Naive B cell (primary cell): ENCODE measurements around the gene OTUB1. TPM values are rescaled to one million over a fixed set of nuclear protein-coding genes. Genes with fewer than 3 reads are reported as not detected.
"Not testable (repeated sequence)": the region's sequence is repeated elsewhere in the genome, so short reads cannot be mapped to it uniquely, and the experiment has no call there.

Source experiments
- ATAC-seq, 2 donors: fragments of 150-1000 bp; cut with Tn5 transposase; 2 replicates each; pipeline ENCODE4 v1.10.0; 2021; ENCODE audit warnings: low read depth in 2 of 2, mild to moderate bottlenecking in 2 of 2, moderate library complexity in 2 of 2
- DNase-seq: peaks from one replicate; pipeline ENCODE4 v3.0.0; 2022
- H3K27ac Mint-ChIP-seq, 6 donors: one replicate each; pipeline ENCODE4 v1.8.0; 2020 to 2022; ENCODE audit warnings: mild to moderate bottlenecking in 6 of 6, mixed read lengths in 6 of 6, moderate library complexity in 5 of 6, inconsistent platforms in 2 of 6
- H3K27me3 Mint-ChIP-seq, 3 donors: one replicate each; pipeline ENCODE4 v1.8.0; 2021 to 2022; ENCODE audit warnings: mixed read lengths in 3 of 3, mild to moderate bottlenecking in 1 of 3
- H3K36me3 Mint-ChIP-seq, 2 donors: one replicate each; pipeline ENCODE4 v1.8.0; 2020 to 2022; ENCODE audit warnings: mixed read lengths in 2 of 2, inconsistent platforms in 1 of 2, mild to moderate bottlenecking in 1 of 2
- H3K4me1 Mint-ChIP-seq, 3 donors: one replicate each; pipeline ENCODE4 v1.8.0; 2020 to 2022; ENCODE audit warnings: mixed read lengths in 3 of 3, inconsistent platforms in 1 of 3, mild to moderate bottlenecking in 1 of 3, moderate library complexity in 1 of 3
- H3K4me3 Mint-ChIP-seq, 8 donors: one replicate each; pipeline ENCODE4 v1.8.0; 2020 to 2022; ENCODE audit warnings: mild to moderate bottlenecking in 8 of 8, mixed read lengths in 8 of 8, moderate library complexity in 8 of 8, inconsistent platforms in 2 of 8
- H3K9me3 Mint-ChIP-seq, 7 donors: one replicate each; pipeline ENCODE4 v1.8.0; 2020 to 2022; ENCODE audit warnings: mixed read lengths in 7 of 7, mild to moderate bottlenecking in 5 of 7, inconsistent platforms in 2 of 7, moderate library complexity in 1 of 7
- polyA plus RNA-seq, 6 donors: library from polyadenylated mRNA; unstranded; fragments of 300-500 nt; fragmentation: Illumina TruSeq; gene quantifications; one replicate each; pipeline ENCODE4 v1.2.3, GENCODE V29; 2021; ENCODE audit warnings: low read depth in 6 of 6

Gene OTUB1
- polyA plus RNA-seq, 6 donors from 2014 or later: 101 to 151 (median 113) TPM

- H3K36me3 Mint-ChIP-seq: peaks cover 9 to 10% of the 10 kb centered on the region in 2 donors
- H3K9me3 Mint-ChIP-seq: no peaks in the 10 kb centered on the region
- H3K27ac Mint-ChIP-seq: no peak overlapping the region
- no peaks in the 10 kb centered on the region for H3K27me3 Mint-ChIP-seq
- no peak overlapping the region for H3K4me3 Mint-ChIP-seq
- DNase-seq: no peak
- no peak for ATAC-seq
- peaks cover 0 to 4% (median 0%) of the 10 kb centered on the region in 3 donors for H3K4me1 Mint-ChIP-seq
Measured at GRCh38 chr11:63958008-63958407, 28.2 kb upstream of the OTUB1 start.

- DNase-seq (no peak), ATAC-seq (no peak)
- peaks cover 0 to 6% (median 0%) of the 10 kb centered on the region in 3 donors for H3K27me3 Mint-ChIP-seq
- H3K27ac Mint-ChIP-seq: no peak overlapping the region
- H3K36me3 Mint-ChIP-seq: no peaks in the 10 kb centered on the region
- peaks cover 0 to 4% (median 0%) of the 10 kb centered on the region in 3 donors for H3K4me1 Mint-ChIP-seq
- no peaks in the 10 kb centered on the region for H3K9me3 Mint-ChIP-seq
- no peak overlapping the region for H3K4me3 Mint-ChIP-seq
Measured at GRCh38 chr11:63961608-63962412, 24.4 kb upstream of the OTUB1 start.

GRCh38 chr11:63963895-63964294 is 22.3 kb upstream of the OTUB1 start:
- not testable (repeated sequence) for H3K36me3 Mint-ChIP-seq, H3K4me1 Mint-ChIP-seq, H3K9me3 Mint-ChIP-seq

GRCh38 chr11:63966444-63966843 is 19.8 kb upstream of the OTUB1 start:
- Mint-ChIP-seq H3K4me1 (peaks cover 0 to 4% (median 0%) of the 10 kb centered on the region in 3 donors), H3K4me3 (no peak overlapping the region), H3K27me3 (peaks cover 0 to 16% (median 8%) of the 10 kb centered on the region in 3 donors), H3K36me3 (no peaks in the 10 kb centered on the region), H3K9me3 (no peaks in the 10 kb centered on the region), H3K27ac (peak overlapping the region in 2 of 6 donors; percentile 41 to 61)
- ATAC-seq: no peak
- no peak for DNase-seq

More at GRCh38 chr11:63963895-63964294, 22.3 kb upstream of the OTUB1 start:
- ATAC-seq, DNase-seq, H3K27ac Mint-ChIP-seq, H3K4me3 Mint-ChIP-seq, H3K27me3 Mint-ChIP-seq: not testable (repeated sequence)

- Mint-ChIP-seq H3K36me3 (no peaks in the 10 kb centered on the region), H3K4me3 (no peak overlapping the region), H3K27me3 (peaks cover 0 to 16% (median 8%) of the 10 kb centered on the region in 3 donors), H3K9me3 (no peaks in the 10 kb centered on the region), H3K27ac (peak overlapping the region in 3 of 6 donors; percentile 15 to 69 (median 24)), H3K4me1 (peaks cover 7 to 13% (median 9%) of the 10 kb centered on the region in 3 donors)
- no peak for DNase-seq
- no peak for ATAC-seq
Measured at GRCh38 chr11:63969461-63969860, 16.8 kb upstream of the OTUB1 start.

GRCh38 chr11:63970902-63971301 is 15.3 kb upstream of the OTUB1 start:
- DNase-seq: no peak
- ATAC-seq: no peak
- H3K27ac Mint-ChIP-seq: no peak overlapping the region
- no peaks in the 10 kb centered on the region for H3K36me3 Mint-ChIP-seq
- no peaks in the 10 kb centered on the region for H3K9me3 Mint-ChIP-seq
- H3K4me3 Mint-ChIP-seq: no peak overlapping the region
- peaks cover 0 to 10% (median 8%) of the 10 kb centered on the region in 3 donors for H3K27me3 Mint-ChIP-seq
- peaks cover 12 to 22% (median 14%) of the 10 kb centered on the region in 3 donors for H3K4me1 Mint-ChIP-seq

- peak overlapping the region; percentile 95 to 99 (median 99) for H3K27ac Mint-ChIP-seq
- H3K27me3 Mint-ChIP-seq, ATAC-seq, H3K36me3 Mint-ChIP-seq, H3K9me3 Mint-ChIP-seq, DNase-seq: not testable (repeated sequence)
- H3K4me3 Mint-ChIP-seq: peak overlapping the region; percentile 98 to 100 (median 100)
- peaks cover 28 to 40% (median 30%) of the 10 kb centered on the region in 3 donors for H3K4me1 Mint-ChIP-seq
Measured at GRCh38 chr11:63973912-63974258, 12.4 kb upstream of the OTUB1 start.

GRCh38 chr11:63974259-63975143 is 11.7 kb upstream of the OTUB1 start, which contains the start of gene COX8A:
Gene COX8A (plus strand): TSS chr11:63974620. CDS start chr11:63974681, 61 bp downstream.
- H3K4me1 Mint-ChIP-seq: peaks cover 28 to 40% (median 30%) of the 10 kb centered on the region in 3 donors
- H3K27ac Mint-ChIP-seq: peak within 1 kb of the TSS; percentile 95 to 99 (median 99)
- peak within 1 kb of the TSS; percentile 98 to 100 (median 100) for H3K4me3 Mint-ChIP-seq
- H3K27me3 Mint-ChIP-seq: peaks cover 0 to 5% (median 4%) of the 10 kb centered on the region in 3 donors
- DNase-seq: peak; percentile 93
- H3K36me3 Mint-ChIP-seq: no peaks in the 10 kb centered on the region
- peak; percentile 98 to 99 for ATAC-seq
- H3K9me3 Mint-ChIP-seq: no peaks in the 10 kb centered on the region

GRCh38 chr11:63978551-63979239 is 7.5 kb upstream of the OTUB1 start:
- Mint-ChIP-seq H3K27ac (no peak overlapping the region), H3K9me3 (no peaks in the 10 kb centered on the region), H3K4me1 (peaks cover 31 to 53% (median 37%) of the 10 kb centered on the region in 3 donors), H3K4me3 (peak overlapping the region in 2 of 8 donors; percentile 12 to 70), H3K27me3 (no peaks in the 10 kb centered on the region), H3K36me3 (no peaks in the 10 kb centered on the region)
- DNase-seq (no peak), ATAC-seq (no peak)

- Mint-ChIP-seq H3K9me3 (no peaks in the 10 kb centered on the region), H3K27ac (no peak overlapping the region), H3K4me3 (peak overlapping the region in 1 of 8 donors; percentile 36), H3K4me1 (peaks cover 26 to 46% (median 31%) of the 10 kb centered on the region in 3 donors), H3K27me3 (no peaks in the 10 kb centered on the region), H3K36me3 (no peaks in the 10 kb centered on the region)
- DNase-seq: no peak
- no peak for ATAC-seq
Measured at GRCh38 chr11:63979426-63979825, 6.8 kb upstream of the OTUB1 start.

GRCh38 chr11:63985812-63986155 is 454 bp upstream of the OTUB1 start:
- Mint-ChIP-seq H3K4me1 (peaks cover 34 to 44% (median 44%) of the 10 kb centered on the region in 3 donors), H3K27ac (peak overlapping the region; percentile 98 to 99 (median 98)), H3K27me3 (no peaks in the 10 kb centered on the region), H3K4me3 (peak overlapping the region; percentile 95 to 99 (median 99)), H3K9me3 (no peaks in the 10 kb centered on the region), H3K36me3 (peaks cover 4 to 6% of the 10 kb centered on the region in 2 donors)
- ATAC-seq (peak; percentile 68 to 70), DNase-seq (peak; percentile 67)

- Mint-ChIP-seq H3K4me3 (peak overlapping the region; percentile 66 to 99 (median 85)), H3K4me1 (peaks cover 36 to 57% (median 38%) of the 10 kb centered on the region in 3 donors), H3K9me3 (no peaks in the 10 kb centered on the region), H3K27ac (peak overlapping the region in 2 of 6 donors; percentile 37 to 90), H3K36me3 (peaks cover 8 to 13% of the 10 kb centered on the region in 2 donors), H3K27me3 (no peaks in the 10 kb centered on the region)
- no peak for ATAC-seq
- no peak for DNase-seq
Measured at GRCh38 chr11:63986932-63987513, 785 bp downstream of the OTUB1 start.
